NCI-H460 (cell line): ENCODE results near the gene HS6ST2. TPM values are rescaled to one million over a fixed set of nuclear protein-coding genes. Genes with fewer than 3 reads are reported as not detected.

Experiments used
- DNase-seq: peaks from one replicate; pipeline ENCODE4 v3.0.0-alpha.2; 2016; ENCODE audit warnings: low read depth; ENCODE audit errors: extremely low read depth
- total RNA-seq: library from RNA; depleted of rRNA; stranded (reverse); fragments of >200 nt; shearing (Covaris generic); gene quantifications from 2 replicates; pipeline ENCODE4 v1.2.3, GENCODE V29; 2014

The HS6ST2 gene
- total RNA-seq, 1 experiment from 2014 or later = 39.1 TPM

DNA sequence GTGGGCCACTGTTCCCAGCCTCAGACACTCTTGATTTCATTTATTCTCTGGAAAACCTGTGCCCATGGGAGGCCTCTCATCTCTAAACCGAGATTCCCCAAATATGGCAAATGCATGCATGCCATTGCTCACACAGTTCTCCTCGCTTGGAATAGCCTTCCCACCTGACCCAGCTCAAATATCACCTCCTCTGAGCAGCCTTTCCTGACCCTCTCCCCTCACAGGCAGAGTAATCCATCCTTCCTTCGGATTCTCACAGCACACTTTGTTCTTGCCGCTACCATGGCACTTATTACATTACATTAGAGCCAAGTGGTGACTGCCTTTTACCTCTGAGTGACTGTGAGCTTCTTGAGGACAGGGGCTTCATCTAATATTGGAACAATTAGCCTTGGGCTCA is 209.5 kb downstream of the HS6ST2 start:
- no peak for DNase-seq

DNA sequence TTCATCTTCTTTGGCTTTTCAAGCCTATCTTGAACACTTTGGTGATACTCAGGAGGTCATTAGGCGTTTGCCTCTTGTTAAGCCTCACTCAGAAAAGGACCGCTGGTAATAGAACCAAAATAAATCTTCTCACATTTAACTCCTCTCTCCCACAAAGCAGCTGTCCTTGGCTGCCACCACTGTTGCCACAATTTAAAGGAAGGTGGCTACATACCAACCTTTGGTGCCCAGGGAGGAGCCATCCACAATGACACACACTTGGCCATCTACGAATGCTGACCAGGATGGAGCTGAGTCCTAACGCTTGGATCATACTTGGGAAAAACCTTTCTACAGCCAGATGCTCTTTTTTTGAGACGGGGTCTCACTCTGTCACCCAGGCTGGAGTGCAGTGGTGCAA is 210.2 kb downstream of the HS6ST2 start:
- DNase-seq = no peak

GRCh38 chrX:132745593-132745992 is 212.8 kb downstream of the HS6ST2 start:
- no peak for DNase-seq

- DNase-seq = no peak
Observed at GRCh38 chrX:132744470-132744869, 214.0 kb downstream of the HS6ST2 start.

DNA sequence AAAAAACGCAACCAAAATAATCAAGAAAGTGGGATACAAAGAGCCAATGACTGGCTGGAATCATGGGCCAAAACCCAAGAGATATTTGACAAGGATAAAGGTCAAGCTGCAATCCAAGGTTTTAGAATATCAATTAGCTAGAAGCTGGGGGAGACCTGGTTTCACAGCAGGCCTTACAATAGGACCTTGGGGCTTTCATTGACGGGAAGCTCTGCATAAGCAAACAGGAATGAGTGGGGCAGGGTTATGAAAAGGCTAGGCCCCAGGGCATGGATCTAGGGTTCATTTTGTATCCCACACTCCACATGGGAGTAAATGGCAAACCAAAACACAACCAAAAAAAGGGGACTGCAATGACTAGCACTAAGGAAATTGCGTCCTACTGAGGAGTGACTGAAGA is 215.3 kb downstream of the HS6ST2 start:
- no peak for DNase-seq

GRCh38 chrX:132742246-132742645 is 216.2 kb downstream of the HS6ST2 start:
- no peak for DNase-seq

- no peak for DNase-seq
Observed at GRCh38 chrX:132741689-132742088, 216.7 kb downstream of the HS6ST2 start.

- no peak for DNase-seq
Observed at GRCh38 chrX:132740316-132741123, 217.9 kb downstream of the HS6ST2 start.

GRCh38 chrX:132738951-132739350 is 219.5 kb downstream of the HS6ST2 start:
- no peak for DNase-seq

DNA sequence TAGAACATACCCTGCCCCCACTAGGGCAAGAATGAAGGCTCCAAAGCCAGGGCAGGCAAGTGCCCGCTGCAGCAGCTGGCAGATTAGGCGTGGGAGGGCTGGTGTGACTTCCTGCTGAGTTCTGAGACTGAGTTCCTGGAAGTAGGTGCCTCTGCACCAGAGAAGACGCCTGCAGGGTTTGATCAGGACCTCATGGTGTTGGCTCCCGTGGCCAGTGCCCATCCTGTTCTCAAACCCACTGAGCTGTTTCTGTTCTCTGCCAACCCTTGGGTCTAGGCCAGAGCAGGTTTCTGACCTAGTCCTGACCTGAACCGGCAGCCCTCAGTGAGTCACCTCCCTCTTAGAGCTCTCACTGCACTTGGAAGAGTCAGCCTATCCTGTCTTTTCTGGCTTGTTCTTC is 220.7 kb downstream of the HS6ST2 start:
- DNase-seq = no peak

DNA sequence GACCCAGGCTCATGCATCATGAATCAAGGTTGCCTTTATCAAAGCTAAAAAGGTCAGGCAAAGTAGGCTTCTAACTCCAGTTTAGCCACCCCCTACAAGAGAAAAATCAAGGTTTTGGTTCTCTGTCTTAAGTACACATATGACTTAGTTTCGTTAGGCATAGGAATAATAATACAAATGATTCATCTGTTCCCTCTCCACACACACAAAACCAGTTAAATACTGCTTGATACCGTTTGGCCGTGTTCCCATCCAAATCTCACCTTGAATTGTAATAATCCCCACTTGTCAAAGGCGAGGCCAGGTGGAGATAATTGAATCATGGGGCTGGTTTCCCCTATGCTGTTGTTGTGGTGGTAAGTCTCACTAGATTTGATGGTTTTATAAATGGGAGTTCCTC is 226.2 kb downstream of the HS6ST2 start:
- no peak for DNase-seq

GRCh38 chrX:132730726-132731125 is 227.7 kb downstream of the HS6ST2 start:
- DNase-seq = no peak

GRCh38 chrX:132730266-132730665 is 228.2 kb downstream of the HS6ST2 start:
- no peak for DNase-seq

DNA sequence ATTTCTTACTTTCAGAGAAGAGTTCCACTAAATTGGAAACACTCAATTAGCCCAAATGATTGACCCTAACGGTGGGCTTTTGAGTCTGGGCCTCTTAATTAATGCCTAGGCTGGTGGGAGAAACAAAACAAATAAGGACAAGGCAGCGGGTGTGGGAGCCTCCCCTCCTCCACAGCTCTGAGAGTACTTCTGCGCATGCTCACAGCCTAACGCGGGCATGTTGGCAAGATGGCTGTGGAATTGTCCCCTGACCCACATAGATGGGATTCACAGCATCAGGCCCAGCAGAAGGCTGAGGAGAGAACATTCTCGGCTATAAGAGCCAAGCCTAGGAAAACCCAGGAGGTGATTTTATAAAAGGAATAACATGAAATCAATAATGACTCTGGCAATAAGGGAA is 230.1 kb downstream of the HS6ST2 start:
- no peak for DNase-seq

DNA sequence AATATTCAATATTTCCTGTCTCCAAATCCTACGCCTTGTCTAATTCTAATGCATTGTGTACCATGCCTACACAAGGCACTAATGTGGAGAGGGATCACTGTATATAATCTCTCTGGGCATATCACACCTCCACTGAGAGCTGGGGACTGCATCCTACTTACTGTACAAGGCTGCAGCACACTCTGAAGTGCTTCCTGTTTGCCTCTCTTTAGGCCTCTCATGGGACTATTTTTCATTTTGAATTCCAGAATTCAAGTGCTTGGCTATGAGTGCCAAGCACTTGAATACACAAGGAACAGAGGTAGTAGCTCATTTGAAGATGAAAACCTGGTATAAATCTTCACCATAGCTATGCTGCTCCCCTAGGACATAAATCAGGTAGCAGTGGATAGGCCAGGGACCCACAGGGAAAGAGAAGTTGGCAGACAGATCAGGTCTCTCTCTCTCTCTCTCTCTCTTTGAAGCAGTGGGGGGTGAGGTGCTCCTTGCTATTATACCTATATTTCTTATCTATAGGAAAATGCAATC is 239.9 kb downstream of the HS6ST2 start:
- no peak for DNase-seq

DNA sequence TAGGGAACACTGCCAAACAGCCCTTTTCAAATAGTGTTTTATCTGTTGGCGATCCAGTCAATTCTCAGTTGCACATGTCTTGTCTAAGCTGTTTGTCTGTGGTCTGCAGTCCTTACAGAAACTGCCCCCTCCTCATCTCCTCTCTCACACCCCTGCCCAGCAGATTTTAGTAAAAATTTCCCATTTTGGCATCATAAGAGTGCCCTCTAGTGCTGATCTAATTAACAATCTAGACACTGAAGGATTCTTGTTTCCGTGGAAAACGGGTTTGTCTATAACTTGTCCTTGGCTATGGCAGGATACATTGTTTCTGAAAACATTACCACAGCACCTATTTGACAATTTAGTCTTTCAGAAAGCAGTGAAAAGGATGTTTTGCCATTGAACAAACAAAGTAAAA is 242.4 kb downstream of the HS6ST2 start:
- DNase-seq = no peak

- DNase-seq = no peak
Observed at GRCh38 chrX:132714913-132715312, 243.5 kb downstream of the HS6ST2 start.

GRCh38 chrX:132712350-132712749 is 246.1 kb downstream of the HS6ST2 start:
- DNase-seq = no peak

GRCh38 chrX:132710656-132711155 is 247.7 kb downstream of the HS6ST2 start:
- DNase-seq = no peak

DNA sequence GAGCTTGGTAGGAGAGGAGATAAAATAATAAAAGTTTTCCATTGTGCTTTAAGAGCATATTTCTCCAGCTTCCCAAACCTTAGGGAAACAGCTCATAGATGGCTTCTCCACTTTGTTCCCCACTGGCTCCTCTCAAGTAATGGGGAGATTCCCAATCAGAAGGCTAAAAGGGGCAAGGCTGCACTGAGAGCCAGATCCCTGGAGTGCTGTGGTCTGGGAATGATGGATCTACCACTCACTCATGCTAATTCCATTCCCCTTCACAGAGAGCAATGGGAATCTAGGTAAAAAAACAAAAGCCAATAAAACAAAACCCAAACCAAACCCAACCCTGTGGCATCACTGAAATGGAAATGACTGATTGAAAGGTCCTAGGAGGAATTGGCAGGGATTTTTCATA is 249.9 kb downstream of the HS6ST2 start:
- DNase-seq = no peak

DNA sequence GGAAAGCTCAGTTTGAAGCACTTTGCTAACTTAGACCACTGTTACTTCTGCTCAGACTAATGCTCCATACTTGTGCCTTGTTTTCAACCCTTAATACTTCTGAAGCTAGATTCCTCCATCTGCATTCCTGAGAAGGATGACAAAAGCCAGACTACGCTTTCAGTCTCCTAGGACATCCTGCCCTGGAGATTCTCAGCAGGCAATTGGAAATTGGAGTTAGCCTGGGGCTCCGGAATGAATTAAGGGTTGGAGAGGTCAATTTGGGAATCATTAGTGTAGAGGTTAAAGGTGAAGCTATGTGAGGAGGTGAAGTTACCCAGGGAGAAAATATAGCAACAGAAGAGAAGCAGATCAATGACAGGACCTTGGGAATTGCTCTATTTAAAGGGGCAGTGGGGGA is 253.7 kb downstream of the HS6ST2 start:
- no peak for DNase-seq

- DNase-seq = no peak
Observed at GRCh38 chrX:132694382-132694781, 264.0 kb downstream of the HS6ST2 start.
